HCEC 1CT (cell line): Measurements from ENCODE around the gene XPO6.

ENCODE experiments used
- DNase-seq: peaks from one replicate; pipeline ENCODE4 v3.0.0-alpha.2; 2017

XPO6 gene

DNA sequence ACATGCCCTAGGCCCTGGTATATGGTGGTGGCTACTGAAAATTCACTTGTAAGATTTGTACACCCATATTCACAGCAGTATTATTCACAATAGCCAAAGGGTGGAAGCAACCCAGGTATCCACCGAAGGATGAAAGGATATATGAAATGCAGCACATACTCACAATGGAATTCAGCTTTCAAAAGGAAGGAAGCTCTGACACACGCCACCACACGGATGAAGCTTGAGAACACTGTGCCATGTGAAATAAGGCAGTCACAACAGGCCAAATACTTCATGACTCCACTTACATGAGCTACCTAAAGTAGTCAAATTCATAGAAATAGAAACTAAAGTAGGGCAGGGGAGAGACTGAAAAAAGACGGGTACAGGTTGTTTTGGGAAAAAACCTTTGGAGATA lies 2.9 kb downstream of the XPO6 start:
- DNase-seq: no peak

DNA sequence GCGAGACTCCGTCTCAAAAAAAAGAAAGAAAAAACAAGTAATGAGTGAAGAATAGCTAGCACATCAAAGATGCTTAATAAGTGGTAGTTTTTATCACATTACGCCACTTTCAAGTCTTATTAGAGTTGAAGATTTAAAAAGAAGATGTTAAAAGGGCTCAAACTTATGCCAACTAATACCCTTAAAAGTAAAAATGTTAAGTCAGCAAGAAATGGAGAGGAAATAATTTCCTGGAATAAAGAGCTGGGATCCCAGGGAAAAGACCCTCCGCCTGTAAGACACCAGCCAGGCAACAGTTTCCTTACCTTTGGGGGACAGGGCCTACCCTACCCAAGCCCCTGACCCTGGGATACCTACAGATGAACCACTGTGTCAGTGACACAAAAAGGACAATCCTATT lies 3.6 kb downstream of the XPO6 start:
- no peak for DNase-seq

DNA sequence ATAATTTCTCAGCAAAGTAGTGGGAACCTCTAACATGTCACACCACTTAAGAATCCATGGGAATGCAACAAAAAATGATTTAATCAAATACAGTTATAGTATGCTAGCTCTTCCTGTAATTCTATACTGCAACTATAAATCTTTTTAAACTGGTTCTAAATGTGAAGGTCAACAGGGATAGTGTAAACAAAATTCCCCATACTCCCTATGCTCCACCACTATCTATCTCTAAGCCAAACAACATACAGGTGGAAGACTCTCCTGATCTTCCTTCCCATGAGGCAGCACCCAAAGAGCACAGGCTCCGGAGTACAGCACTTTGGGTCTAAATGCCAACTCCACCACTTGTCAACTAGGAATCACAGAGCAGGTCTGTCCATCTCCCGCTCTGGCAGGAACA lies 4.4 kb downstream of the XPO6 start:
- no peak for DNase-seq

DNA sequence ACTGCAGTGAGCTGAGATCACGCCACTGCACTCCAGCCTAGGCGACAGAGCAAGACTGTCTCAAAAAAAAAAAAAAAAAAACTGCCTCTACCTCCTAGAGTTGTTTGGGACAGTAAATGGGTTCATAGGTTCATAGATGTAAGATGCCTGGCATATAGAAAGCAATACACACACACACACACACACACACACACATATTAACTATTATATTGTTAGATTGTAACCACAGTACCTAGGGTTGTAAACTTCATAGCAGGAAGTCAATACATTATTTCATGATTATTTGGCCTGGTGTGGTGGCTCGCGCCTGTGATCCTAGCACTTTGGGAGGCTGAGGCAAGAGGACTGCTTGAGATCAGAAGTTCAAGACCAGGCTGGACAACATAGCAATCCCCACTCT lies 5.8 kb downstream of the XPO6 start:
- no peak for DNase-seq

DNA sequence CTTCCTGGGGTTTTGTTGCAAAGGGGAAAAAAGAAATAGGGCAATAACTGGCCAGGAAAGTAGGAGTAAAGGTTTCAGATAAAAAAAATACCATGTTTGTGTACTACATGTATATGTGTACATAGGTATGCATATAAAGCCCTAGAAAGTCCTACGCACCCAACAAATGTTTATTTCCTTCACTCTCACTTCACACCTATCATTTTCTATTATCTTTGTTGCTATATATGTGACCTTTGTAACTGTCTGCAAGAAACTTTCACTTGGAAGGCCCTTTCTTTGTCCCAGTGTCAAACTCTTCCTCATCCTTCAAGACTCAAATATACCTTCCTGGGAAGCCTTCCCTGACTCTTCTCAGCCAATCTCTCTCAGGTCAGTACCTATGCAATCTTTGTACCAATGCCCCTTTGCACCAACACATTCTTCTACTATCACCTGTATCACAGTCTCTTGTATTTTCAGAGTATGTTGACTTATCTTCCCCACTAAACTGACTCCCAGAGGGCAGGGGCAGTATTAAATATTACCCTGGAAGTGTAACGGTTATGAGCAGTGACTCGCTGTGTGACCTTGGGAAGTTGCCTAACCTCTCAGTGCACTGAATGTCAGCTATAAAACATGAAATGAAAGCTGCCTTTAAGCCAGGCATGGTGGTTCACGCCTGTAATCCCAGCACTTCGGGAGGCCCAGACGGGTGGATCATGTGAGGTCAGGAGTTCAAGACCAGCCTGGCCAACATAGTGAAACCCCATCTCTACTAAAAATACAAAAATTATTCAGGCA lies 6.5 kb downstream of the XPO6 start:
- no peak for DNase-seq

DNA sequence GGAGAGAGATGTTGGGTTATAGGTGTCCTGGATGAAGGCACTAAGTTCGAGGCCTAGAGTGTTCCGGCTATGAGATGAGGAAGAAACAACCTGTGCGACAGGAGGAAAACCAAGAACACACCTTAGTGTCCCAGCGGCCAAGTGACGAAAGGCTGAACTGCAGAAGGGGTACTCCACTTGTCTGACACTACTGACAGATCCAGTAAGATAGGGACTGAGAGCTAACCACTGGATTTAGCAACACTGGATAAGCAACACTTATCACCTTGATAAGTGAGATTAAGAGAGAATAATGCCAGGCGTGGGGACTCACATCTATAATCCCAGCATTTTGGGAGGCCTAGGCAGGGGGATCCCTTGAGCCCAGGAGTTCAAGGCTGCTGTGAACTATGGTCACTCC lies 7.1 kb downstream of the XPO6 start:
- no peak for DNase-seq

DNA sequence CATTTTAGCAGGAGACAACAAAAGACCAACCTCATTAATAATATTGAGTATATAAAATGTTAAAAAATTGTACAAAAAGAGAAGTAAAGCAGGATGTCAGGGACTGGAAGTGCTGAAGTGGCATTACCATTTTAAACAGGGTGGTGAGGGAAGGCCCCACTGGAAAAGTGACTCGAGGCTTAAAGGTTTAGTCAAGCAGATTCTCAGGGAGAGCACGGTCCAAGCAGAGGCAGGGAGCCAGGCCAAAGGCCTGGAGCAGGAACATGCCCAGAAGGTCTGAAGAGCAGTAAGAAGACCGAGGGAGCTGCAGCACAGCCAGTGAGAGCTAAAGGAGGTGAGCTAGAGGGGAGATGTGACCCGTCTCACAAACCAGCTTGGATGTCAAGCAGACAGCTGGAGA lies 7.6 kb downstream of the XPO6 start:
- DNase-seq: no peak

DNA sequence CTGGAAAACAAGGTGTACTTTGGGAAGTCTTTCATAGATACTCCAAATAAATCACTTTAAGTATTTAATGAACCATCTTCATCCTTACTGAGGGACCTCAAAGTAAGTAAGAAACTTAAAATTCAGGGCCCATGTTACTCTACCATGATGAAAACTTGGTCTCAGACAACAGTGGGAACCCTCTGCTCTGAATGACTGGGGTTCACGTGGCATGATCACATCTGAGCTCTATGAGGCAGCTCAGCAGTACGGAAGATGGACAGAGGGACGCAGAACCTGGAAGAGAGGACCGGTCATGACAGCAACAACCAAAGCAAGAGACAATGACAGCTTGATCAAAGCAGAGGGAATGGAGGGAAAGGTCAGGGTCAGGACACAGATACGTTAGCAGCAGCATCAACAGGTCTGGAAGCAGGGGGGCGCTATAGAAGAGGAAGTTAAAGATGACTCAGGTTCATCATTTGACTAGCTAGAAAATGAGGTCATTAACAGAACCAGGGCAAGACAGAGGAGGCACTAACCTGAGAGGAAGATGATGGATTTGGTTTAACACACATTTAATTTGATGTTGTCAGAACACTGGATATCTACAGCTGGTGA lies 9.5 kb downstream of the XPO6 start:
- peak; percentile 30 for DNase-seq

DNA sequence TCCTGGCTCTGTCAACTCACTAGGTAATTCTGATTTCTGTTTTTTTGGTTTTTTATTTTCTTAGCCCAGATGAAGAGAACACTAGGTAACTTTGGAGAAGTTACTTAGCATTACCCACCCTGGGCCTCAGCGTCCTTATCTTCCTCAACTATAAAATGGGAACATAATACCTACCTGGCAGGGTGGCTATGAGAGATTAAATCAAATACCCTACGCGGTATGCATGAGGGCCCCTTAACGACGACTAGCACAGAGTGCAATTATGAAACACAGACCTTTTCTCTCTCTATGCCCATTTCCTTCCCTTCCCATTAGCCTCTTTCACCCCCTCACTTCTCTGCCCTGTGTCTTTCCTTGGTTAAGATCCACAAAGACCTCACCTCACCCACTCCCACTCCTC lies 11.1 kb downstream of the XPO6 start:
- DNase-seq: no peak

DNA sequence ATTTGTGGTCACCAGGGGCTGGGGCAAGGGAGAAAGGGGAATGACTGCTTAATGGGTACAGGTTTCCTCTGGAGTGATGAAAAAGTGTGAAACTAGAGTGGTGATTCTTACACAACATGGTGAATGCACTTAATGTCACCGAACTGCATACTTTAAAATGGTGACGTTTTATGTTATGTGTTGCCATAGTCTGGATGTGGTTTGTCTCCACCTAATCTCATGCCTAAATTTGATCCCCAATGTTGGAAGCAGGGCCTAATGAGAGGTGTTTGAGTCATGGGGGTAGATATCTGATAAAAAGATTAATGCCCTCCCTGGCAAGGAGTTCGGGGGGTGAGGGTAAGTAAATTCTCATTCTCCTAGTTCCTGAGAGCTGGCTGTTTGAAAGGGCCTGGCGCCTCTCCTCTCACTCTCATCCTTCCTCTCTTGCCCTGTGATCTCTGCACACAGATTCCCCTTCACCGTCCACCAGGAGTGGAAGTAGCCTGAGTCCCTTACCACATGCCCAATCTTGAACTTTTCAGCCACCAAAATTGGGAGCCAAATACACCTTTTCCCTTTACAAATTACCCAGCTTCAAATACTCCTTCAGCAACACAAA lies 15.3 kb downstream of the XPO6 start:
- DNase-seq: no peak

DNA sequence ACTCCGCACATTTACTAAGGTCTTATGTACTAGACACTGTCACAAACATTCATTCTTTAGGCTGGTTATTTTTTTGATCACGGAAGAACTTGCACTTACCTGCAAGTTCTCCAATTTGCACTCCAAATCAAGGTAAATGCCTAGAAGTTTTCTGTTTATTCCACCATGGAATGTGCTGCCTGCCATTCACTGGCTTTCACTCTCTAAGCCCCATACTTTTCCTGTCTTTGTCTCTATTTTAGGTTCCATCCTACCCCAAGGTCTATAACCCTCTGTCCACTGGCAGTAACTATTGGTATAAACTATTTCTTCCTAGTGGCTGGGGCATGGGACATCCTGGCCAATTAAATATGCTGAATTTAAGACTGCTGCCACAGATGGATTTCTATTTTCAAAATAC lies 15.9 kb downstream of the XPO6 start:
- no peak for DNase-seq

DNA sequence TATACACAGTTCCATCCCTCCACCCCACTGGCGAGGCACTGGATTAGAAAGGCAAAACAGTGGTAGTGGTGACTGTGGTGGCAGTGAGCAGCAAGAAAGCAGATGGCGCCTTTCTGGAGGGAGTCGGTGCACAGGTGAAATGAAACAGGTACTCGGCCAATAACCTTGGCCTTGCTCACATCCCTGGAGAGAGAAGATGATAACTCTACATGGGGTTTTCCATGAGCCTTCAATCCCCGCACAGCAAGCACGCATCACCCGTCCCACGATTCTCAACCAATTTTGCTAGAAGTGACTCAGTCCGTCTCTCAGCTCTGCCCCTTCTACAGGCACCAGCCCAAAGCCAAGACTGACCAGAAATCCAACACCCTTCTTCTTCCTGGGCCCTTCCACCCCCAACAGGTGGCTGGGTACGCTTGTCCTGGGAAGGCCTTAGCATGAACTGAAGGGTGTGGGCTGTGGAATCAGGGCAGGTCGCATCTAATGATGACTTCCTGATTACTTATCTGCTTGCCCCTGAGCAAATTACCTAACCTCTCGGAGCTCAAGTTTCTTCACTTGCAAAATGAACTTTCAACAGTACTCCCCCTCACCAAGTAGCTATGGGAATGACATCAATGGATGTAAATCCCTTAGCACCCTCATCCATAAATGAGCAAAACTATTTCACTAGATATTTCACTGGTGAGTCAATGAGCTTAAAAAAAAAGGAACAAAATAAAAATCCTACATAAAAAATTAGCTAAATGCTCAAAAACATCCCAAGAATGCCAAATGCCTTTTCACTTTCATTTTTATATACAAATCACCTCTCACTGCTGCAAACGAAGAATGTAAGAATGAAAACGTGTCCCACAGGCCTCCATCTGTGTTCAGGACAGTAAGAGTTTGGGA lies 18.0 kb downstream of the XPO6 start:
- peak; percentile 94 for DNase-seq

DNA sequence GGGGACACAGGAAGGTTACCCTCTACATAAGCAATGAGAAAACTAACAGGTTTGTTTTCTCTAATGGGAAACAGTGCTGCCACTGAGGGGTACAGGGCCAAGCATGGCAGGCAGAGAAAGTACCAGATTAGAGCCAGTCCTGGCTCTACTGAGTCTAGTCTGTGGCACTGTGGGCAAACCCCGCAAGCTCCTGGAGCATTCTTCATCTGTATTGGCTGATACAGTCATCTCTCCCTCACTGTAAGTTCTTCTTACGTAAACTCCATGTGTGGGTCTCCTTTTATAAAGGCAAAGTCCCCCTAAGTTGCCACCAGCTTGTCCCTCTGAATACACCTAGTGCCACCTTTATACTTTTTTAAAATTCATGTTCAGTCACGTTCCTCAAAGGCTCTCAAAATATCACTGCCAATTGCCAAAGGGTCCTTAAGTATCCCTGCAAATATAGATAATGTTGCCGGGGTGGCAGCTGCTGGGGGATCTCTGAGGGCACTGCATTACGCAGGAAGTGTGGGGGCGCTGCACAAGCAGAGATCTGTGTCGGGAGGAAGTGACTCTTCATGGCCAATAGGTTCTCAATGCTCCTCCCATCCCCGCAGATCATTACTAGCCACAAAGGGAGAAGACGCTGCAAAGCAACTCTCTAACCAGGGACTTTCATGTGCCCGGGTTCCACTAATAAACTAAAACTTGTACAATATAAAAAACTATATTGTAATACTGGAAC lies 18.8 kb downstream of the XPO6 start:
- no peak for DNase-seq

DNA sequence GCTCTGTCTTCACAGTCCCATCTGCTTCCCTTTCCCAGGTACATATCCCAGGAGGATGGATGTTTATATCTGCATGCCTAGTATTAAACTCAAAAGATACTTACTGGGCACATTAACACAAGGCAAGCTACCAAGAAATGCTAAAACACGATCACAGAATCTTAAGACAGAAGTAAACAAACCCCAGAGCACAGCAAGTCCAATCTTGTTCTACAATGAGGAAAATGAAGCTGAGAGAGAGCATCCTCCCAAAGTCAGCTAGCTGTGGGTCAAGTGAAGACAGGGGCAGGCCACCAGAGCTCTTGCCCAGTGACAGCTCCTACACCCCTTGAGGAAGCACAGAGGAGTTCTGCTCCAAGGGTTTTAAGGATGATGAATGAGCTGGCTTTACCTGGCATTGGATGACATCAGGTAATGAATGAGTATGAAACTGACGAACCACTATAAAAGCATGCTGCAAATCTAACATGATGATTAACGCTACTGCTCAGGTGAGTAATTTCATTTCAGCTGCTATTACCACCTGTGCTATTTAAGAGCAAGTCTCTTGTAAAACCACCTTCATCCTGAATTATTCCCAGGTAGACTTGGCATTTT lies 20.3 kb downstream of the XPO6 start:
- DNase-seq: no peak

DNA sequence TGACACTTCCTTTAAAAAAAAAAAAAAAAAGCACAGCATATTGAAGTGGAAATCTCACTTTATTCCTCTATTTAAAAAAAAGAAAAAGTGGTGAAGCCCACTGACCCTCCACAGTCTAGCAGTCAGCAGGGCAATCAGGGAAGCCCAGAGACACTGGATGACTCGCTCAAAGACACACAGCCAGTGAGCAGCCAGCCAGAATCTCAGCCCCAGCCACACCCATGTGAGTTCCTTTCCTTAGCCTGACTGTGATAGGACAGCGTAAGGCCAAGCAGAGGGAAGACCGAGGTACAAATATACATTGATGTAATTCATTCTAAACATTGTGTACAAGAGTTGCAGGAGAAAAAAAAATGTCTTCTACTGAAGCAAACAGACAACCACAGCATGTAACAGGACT lies 22.5 kb downstream of the XPO6 start:
- peak; percentile 48 for DNase-seq

DNA sequence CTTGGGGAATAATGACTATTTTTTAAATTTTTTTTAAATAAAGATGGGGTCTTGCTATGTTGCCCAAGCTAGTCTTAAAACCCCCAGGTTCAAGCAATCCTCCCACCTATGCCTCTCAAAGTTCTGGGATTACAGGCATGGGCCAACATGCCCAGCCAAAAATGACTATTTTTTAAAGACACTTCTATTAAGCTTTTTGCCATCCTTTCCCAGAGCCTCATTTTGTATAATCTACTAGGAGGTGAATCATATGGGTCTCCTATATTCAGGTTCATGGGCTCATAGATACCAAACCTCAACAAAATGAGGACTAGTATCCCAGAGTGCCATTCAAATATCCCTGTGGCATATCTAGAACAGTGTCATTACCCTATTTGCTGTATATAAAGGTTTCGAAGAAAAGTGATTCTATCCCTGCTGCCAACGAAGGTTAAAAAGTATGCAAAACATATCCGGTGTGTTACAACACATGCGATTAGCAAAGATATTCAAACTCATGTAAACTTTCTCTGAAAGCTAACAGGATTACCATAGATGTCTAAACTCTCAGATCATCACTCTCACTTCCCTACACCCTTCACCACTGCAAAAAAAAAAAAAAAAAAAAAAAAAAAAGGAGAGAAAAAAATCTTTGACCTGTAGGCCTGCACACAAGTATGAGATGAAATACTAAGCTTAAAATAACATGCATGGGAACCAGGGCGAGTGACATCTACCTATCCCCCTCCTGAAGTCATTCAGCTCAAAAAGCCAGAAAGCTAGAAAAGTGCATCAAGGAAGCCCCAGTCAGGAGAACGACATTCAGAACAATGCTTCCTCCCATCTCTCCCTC lies 23.5 kb downstream of the XPO6 start:
- peak; percentile 79 for DNase-seq

DNA sequence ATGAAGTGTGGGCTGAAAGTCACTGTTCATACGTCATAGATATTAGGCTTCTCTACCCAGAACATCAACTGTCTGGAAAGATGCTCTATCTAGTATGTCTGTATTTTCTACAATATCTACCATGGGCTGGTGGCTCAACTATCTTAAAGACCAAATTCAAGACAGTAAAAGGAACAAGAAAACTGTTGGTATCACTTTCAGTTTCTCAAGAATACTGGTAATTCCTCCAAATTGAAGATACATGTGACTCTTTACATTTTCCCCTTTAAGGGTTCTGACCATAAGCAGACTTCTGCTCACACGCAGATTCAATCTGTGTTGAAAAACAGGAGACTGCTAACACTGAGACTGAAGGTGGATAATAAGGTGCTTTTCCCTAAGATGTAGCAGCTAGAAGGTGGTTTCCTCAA lies 24.2 kb downstream of the XPO6 start:
- no peak for DNase-seq

DNA sequence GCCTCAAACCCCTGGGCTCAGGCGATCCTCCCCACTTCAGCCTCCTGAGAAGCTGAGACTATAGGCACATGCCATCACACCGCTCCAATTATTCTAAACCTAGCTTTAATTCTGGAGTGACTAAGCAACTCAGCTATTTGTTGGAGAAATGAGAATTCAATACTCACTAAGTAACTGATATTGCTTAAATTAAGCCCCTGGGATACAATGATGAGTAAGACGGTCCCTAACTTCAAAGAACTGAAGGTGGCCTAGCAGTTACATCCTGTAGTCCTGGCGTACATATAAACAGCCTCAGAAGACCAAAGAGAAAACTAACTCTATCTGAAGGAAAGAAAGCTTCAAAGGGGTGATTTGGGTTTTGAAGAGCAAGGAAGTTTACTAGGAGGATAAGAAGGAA lies 25.0 kb downstream of the XPO6 start:
- DNase-seq: peak; percentile 75

DNA sequence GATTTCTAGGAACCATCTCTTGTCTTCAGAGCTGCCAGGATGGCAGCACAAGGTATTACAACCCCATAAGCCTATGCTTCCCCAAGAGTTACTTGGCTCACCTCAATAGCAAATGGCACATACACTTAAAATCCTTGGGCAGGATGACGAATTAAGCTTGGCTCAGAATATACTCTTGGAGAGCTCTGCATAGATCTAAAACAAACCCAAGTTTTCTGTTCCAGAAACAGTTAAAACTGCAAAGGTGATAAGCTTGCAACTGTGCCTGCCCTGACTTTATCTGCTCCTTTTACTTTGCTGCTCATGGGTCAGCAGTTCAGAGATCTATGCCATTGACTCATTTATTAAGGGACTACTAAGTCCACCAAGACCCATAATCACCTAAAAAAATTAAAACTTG lies 26.1 kb downstream of the XPO6 start:
- no peak for DNase-seq

DNA sequence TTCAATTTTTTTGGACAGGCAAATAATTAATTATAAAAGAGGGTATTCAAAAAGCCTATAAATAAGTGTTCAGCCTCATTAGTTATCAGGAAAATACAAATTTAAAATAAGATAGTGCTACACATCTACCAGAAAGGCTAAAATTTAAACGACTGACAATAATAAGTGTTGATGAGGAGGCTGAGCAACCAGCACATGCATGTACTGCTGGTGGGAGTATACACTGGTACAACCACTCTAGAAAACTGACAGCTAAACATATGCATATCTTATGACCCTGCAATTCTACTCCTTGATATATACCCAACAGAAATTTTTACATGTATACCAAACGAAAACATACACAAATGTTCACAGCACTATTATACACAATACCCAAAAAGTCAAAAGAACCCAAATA lies 27.1 kb downstream of the XPO6 start:
- DNase-seq: no peak

DNA sequence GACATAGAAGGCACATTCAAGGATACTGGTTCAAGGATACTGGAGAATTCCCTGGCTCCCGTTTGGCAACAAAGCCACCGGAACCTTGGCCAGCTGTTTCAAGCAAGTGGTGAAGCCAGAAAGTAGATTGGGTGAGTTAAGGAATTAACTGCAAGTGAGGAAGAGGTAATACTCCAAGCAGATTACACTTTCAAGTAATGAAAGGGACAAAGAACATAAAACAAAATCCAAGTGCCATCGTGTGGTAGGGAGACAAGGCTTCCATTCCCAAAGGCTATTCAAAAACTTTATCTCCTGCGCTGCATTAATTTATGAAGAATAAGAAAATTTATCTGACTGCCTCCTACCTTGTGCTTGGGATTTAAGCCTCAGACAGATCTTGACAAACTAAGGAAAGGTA lies 27.8 kb downstream of the XPO6 start:
- no peak for DNase-seq
